ENCODE measurements around the gene SLC6A6. TPM values are rescaled to one million over a fixed set of nuclear protein-coding genes. Genes with fewer than 3 reads are reported as not detected.
A peak's percentile ranks its signal among the peaks of the same experiment; 100 is the strongest.
"Not testable (repeated sequence)": the region's sequence is repeated elsewhere in the genome, so short reads cannot be mapped to it uniquely, and the experiment has no call there.

SLC6A6 gene
- total RNA-seq, 6 experiments from 2014 or later: 22.5 to 33.0 (median 28.6) TPM

DNA sequence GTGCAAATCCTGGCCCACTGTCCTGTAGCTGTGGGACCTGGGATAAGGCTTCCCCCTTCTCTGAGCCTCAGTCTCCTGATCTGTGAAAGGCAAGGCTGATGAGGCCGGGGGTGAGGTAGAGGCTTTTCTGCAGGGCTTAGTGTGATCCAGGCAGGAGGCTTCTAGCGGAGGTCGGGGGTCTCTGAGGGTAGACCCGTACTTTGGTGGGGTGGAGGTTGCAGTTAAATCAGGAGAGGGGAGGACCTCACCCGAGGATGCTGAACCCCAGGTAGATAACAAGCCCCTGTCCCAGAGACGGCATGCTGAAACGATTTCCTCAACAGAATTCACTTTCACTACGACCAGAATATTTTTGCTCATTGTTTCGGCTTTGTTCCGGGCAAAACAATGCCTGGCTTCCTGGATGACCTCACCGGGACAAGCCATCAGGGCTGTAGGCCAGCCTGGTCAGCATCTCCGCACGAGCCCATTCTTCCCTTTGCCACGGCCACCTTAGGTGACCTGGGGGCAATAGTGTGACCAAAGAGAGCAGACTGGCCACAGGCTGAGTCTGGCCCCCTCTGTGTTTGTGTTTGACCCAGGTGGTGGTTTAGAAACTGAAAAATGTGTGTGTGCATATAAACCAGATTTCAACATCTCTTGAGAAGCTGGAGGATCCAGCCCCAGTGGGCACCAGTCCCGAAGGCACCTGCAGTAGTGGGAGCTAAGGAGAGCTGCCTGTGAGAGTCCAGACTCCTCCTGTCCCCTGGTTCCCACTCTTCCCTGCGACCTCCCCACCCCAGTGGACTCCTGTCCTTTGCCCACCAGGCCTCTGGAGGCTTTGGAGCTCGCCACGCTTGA lies 33.0 kb downstream of the SLC6A6 start:
- no peak for DNase-seq
- H3K4me1 Mint-ChIP-seq (ENCODE audit: low read depth): peaks cover 72% of the 10 kb centered on the region
- H3K27me3 Mint-ChIP-seq (ENCODE audit: insufficient read depth): peaks cover 6% of the 10 kb centered on the region

GRCh38 chr3:14436954-14437281 lies 34.5 kb downstream of the SLC6A6 start:
- H3K27me3 Mint-ChIP-seq (ENCODE audit: insufficient read depth): peaks cover 2% of the 10 kb centered on the region
- H3K27ac Mint-ChIP-seq: peak overlapping the region; percentile 67; the same call in 1 of the 2 replicates
- H3K9me3 Mint-ChIP-seq: no peaks in the 10 kb centered on the region
- H3K36me3 Mint-ChIP-seq (ENCODE audit: low read depth): no peaks in the 10 kb centered on the region; the same call in 1 of the 2 replicates
- H3K4me1 Mint-ChIP-seq (ENCODE audit: low read depth): peaks cover 71% of the 10 kb centered on the region
- H3K4me3 Mint-ChIP-seq: no peak overlapping the region
- TF ChIP-seq, protein P1, sequence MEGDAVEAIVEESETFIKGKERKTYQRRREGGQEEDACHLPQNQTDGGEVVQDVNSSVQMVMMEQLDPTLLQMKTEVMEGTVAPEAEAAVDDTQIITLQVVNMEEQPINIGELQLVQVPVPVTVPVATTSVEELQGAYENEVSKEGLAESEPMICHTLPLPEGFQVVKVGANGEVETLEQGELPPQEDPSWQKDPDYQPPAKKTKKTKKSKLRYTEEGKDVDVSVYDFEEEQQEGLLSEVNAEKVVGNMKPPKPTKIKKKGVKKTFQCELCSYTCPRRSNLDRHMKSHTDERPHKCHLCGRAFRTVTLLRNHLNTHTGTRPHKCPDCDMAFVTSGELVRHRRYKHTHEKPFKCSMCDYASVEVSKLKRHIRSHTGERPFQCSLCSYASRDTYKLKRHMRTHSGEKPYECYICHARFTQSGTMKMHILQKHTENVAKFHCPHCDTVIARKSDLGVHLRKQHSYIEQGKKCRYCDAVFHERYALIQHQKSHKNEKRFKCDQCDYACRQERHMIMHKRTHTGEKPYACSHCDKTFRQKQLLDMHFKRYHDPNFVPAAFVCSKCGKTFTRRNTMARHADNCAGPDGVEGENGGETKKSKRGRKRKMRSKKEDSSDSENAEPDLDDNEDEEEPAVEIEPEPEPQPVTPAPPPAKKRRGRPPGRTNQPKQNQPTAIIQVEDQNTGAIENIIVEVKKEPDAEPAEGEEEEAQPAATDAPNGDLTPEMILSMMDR (IDR thresholded peaks at IDR 0.05): no peak
- DNase-seq: no peak

More for the DNA sequence above, 33.0 kb downstream of the SLC6A6 start:
- Mint-ChIP-seq H3K9me3 (no peaks in the 10 kb centered on the region), H3K36me3 (ENCODE audit: low read depth) (no peaks in the 10 kb centered on the region; the same call in 1 of the 2 replicates), H3K27ac (peak overlapping the region; percentile 87; the same call in 1 of the 2 replicates), H3K4me3 (peak overlapping the region; percentile 46; the same call in 1 of the 2 replicates)
- TF ChIP-seq, protein P1 (IDR thresholded peaks at IDR 0.05): no peak

DNA sequence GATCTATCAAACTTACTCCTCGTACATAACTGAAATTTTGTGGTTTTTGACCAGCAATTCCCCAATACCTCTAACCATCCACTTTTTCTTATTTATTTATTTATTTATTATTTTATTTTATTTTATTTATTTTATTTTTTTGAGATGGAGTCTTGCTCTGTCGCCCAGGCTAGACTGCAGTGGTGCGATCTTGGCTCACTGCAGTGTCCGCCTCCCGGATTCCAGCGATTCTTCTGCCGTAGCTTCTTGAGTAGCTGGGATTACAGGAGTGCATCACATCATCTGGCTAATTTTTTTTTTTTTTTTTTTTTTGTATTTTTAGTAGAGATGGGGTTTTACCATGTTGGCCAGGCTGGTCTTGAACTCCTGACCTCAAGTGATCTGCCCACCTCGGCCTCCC lies 35.3 kb downstream of the SLC6A6 start:
- H3K4me1 Mint-ChIP-seq (ENCODE audit: low read depth): peaks cover 65% of the 10 kb centered on the region
- H3K4me3 Mint-ChIP-seq, DNase-seq: not testable (repeated sequence)

GRCh38 chr3:14438262-14438661 lies 35.9 kb downstream of the SLC6A6 start:
- Mint-ChIP-seq H3K27me3 (ENCODE audit: insufficient read depth) (peaks cover 2% of the 10 kb centered on the region), H3K4me1 (ENCODE audit: low read depth) (peaks cover 60% of the 10 kb centered on the region), H3K9me3 (no peaks in the 10 kb centered on the region), H3K27ac (no peak overlapping the region), H3K36me3 (ENCODE audit: low read depth) (no peaks in the 10 kb centered on the region; the same call in 1 of the 2 replicates), H3K4me3 (no peak overlapping the region)
- DNase-seq: no peak
- TF ChIP-seq, protein P1 (IDR thresholded peaks at IDR 0.05): no peak

More for the DNA sequence above, 35.3 kb downstream of the SLC6A6 start:
- H3K36me3 Mint-ChIP-seq (ENCODE audit: low read depth); H3K27me3 Mint-ChIP-seq (ENCODE audit: insufficient read depth); H3K27ac Mint-ChIP-seq; H3K9me3 Mint-ChIP-seq: not testable (repeated sequence)

GRCh38 chr3:14438929-14439328 lies 36.5 kb downstream of the SLC6A6 start:
- H3K4me3 Mint-ChIP-seq: no peak overlapping the region
- H3K27ac Mint-ChIP-seq: no peak overlapping the region
- peaks cover 57% of the 10 kb centered on the region for H3K4me1 Mint-ChIP-seq (ENCODE audit: low read depth)

More at GRCh38 chr3:14438929-14439328, 36.5 kb downstream of the SLC6A6 start:
- no peak for DNase-seq
- H3K36me3 Mint-ChIP-seq (ENCODE audit: low read depth): peaks cover 1% of the 10 kb centered on the region
- TF ChIP-seq, protein P1 (IDR thresholded peaks at IDR 0.05): no peak
- peaks cover 2% of the 10 kb centered on the region for H3K27me3 Mint-ChIP-seq (ENCODE audit: insufficient read depth)
- no peaks in the 10 kb centered on the region for H3K9me3 Mint-ChIP-seq

Data from HFFc6 (cell line).